ENCODE measurements around the gene WARS2.

GRCh38 chr1:119015547-119015946 lies 124.9 kb downstream of the WARS2 start:
- TF ChIP-seq REST (IDR thresholded peaks at IDR 0.05) (no peak), POLR2A (IDR thresholded peaks at IDR 0.05; ENCODE audit: low read length) (no peak), EP300 (IDR thresholded peaks at IDR 0.05) (no peak), CTCF (IDR thresholded peaks at IDR 0.05) (no peak), USF2 (IDR thresholded peaks at IDR 0.05) (no peak), MAZ (IDR thresholded peaks at IDR 0.05; ENCODE audit: borderline replicate concordance, low read depth, low read length) (no peak), NR3C1 (IDR thresholded peaks at IDR 0.05) (no peak), KDM1A (IDR thresholded peaks at IDR 0.05; ENCODE audit: low read depth) (no peak), RNF2 (IDR thresholded peaks at IDR 0.05; ENCODE audit: borderline replicate concordance, low read depth) (no peak)
